HG03097 (cell line): ENCODE results near the gene PLCL1.

Experiments used
- ATAC-seq: cut with Tn5 transposase; IDR thresholded peaks from one replicate; pipeline ENCODE4 v1.9.1; 2021; ENCODE audit not compliant: unreplicated experiment, low FRiP score

Gene PLCL1

DNA sequence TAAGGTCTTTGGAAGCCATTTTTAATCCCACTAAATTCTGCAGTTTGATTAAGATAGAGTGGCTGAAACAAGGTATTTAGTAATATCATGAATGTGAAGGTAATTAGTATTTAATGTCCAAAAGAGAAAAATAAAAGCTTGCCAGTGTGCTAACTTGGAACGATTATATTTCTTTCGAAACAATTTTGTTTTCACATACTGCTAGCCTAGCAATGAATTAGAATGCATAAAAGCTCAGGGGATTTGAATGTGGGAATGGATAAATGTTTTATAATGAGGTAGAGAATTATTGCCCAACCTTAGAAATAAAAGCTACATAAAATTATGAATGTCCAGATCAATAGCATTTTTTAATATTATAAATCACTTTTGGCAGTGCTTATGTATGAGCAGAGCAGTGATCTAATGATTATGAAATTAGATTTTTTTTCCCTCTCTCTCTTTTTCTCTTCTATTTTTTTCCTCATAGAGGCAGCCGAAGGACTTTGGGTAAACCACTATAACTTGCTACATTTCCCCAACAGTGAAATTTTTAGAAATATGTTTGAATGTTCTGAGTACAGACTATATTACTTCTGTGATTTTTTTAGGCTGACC, 75.5 kb downstream of the PLCL1 start:
- no peak for ATAC-seq

DNA sequence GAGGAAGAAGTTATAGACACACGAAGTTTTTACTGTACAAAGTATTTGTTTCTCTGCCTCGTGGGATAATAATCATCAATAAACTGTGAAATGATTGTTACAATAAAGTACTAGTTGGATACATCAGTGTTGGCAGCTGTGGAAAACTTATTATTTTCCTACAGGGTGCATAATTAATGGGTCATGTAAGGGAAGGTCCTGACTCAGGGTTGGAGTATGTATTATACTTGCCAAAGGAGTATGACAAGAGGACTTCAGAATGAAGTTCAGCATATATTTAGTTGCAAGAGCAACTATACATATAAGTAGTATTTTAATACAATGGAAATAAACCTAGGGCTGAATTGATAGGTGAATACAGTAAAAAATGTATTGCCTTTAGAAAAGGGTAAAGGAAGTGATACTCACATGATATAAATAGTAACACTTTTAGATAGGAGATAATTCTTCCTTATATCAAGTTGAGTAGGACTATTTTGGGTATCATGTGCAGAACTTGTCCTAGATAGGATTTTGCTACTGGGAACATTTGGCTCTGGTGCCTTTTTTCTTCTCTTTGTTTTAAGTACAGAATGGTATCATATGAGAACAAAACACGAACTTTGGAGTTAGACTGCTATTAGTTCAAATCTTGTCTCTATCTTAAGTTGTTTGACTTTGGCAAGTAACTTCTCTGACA, 79.1 kb downstream of the PLCL1 start:
- no peak for ATAC-seq

- no peak for ATAC-seq
Observed at GRCh38 chr2:197884252-197884651, 79.9 kb downstream of the PLCL1 start.

GRCh38 chr2:197885126-197885525, 80.7 kb downstream of the PLCL1 start:
- ATAC-seq: no peak

DNA sequence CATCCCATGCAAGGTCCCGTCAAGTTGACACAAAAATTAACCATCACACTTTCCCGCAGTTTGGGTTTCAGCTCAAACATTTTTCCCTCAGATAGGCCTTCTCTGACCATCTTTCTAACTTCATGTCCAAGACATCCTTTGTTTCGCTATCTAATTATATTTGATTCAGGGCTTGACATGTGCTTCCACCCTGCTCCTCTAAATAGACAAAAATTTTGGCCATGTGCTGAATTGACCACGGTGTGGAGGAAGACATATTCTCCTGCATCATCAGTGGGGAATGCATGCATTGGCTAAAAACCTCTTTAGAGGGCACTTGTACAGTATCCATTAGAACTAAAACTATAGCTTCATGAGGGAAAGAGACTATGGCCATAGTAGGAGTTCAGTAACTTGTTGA, 81.2 kb downstream of the PLCL1 start:
- ATAC-seq: no peak

DNA sequence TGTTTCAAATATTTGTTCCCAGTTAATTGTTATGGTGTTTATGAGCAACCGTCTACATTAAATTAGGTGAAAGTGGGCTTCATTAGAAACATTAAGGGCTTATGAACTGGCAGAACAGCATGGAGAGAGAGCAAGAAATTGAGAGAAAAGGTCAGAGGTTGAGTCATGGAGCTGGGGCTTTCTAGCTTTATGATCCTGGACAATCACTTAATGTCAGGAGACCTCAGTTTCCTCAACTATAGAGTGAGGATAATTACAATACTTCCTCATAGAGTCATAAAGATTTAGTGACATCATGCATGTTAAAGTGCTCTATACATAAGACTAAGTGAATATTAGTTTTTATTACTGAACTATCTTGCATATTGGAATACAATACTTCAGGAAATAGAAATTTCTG, 83.9 kb downstream of the PLCL1 start:
- no peak for ATAC-seq

GRCh38 chr2:197889041-197889440, 84.6 kb downstream of the PLCL1 start:
- peak; percentile 98 for ATAC-seq

DNA sequence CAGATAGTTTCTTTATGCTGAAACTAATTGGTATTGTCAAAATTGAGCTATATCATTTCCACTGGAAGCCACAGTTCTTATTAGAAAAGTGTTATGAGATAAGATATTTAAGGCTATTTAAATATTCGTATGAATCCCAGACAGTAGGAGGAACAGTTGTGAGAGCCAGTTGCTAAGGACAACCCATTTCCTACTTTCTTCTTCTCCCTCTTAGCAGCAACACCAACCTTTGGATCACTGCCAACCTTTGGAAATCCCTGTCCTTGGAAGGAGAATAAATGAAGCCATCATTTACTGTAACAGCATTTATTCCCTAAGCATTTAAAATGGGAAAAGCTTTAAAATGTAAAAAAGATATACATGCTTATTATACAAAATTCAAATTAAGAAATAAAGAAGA, 85.8 kb downstream of the PLCL1 start:
- no peak for ATAC-seq

DNA sequence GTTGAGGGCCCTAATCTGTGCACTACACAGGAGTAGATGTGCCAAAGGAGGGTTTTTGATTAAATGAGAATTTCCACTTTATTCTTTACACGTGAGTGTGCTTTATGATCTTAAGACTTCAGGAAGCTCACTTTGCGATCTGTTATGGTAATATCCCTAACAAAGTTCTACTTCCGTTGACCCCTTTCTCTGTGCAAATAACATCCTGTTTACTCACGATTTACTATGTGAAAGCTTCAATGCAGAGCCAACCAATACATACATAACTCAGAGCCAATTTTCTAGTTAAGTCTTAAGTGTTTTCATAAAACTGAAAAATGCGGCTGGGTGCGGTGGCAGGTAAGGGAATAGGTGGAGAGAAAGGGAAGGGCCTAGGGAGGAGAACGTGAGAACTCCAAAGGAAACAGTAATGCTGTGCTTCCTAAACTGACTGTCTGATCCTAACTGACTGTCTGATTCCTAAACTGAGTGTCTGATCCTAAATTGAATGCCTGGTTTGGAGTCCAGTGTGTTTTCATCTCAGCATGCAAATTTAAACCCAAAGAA, 87.6 kb downstream of the PLCL1 start:
- no peak for ATAC-seq

DNA sequence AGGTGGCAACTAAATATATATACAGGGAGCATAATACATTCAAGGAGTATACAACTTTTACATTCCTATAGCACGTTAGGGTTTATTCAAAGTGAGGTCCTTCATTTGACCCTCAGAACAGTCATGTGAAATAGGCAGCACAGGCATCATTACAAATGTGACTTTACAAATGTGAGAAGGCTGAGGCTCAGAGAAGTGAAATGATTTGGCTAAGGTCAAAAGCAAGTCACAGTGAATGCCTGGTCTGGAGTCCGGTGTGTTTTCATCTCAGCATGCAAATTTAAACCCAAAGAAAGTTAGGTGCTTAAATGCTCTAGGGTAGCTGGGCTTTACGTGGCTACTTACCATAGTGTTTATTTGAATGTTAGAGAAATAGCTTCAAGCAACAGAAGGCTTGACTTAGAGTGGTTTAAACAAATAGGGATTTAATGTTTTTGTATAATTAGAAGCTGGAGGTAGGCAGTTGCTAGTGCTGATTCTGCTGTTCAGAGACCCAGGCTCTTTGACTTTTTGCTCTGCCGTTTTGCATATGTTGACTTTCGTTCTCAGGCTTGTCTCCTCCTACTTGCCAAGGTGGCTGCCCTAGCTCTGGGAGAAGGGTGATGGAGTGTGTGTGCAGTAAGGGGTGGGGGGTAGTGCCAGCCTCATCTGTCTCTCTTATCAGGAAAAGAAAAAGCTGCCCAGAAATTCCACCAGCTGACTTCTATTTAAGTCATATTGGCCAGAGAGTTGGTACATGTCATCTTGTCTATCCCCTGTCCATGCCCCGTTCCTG, 89.2 kb downstream of the PLCL1 start:
- no peak for ATAC-seq

GRCh38 chr2:197894751-197895274, 90.4 kb downstream of the PLCL1 start:
- no peak for ATAC-seq

DNA sequence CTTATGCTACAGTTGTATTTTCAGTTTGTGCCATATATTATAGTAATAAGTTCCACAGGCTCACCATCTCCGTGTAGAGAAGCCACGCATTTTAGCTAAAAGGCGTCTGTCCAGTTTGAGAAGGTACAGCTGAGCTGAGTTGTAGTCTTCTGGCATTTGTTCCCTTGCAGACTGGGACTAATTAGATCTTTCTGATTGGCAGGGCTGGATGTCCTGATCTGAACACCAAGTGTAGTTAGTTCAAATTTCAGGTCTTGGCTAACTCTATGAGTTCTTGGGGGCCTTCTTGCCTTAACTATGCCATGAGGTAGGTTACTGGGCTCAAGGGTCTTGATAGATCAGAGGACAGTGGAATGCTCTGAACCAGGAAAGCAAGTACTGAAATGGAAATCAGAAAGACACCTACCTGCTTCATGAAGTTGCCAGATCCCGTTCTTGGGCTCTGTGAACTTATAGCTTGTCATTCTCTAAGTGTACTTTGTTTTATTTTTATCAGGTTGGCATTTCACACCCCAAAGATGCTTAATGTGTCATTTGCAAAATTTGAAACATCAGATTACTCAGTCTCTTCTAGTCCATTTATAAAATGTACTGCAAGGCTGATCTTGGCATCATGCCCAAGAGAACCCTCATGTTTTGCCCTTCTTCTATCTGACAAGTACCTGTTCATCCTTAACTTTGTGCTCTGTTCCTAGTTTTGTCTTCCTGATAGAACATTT, 93.7 kb downstream of the PLCL1 start:
- no peak for ATAC-seq

GRCh38 chr2:197904446-197904845, 100.1 kb downstream of the PLCL1 start:
- ATAC-seq: no peak

DNA sequence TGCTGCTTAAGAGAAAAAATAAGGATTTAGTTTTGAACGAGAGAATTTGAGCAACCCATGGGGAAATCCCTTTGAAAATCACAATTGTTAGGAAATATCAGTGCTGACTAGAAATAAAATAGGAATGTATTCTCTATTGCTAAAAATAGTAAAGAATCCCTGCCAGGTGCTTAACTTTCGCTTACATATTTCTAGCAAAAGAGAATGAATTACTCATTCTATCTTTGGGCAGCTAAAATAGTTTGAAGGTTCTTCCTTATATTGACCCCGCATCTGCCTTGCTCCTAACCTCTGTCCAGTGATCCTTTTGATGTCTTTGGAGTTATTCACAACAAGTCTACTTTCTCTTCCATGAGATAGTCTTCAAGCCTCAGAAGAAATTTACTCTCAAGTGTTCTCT, 103.8 kb downstream of the PLCL1 start:
- no peak for ATAC-seq

DNA sequence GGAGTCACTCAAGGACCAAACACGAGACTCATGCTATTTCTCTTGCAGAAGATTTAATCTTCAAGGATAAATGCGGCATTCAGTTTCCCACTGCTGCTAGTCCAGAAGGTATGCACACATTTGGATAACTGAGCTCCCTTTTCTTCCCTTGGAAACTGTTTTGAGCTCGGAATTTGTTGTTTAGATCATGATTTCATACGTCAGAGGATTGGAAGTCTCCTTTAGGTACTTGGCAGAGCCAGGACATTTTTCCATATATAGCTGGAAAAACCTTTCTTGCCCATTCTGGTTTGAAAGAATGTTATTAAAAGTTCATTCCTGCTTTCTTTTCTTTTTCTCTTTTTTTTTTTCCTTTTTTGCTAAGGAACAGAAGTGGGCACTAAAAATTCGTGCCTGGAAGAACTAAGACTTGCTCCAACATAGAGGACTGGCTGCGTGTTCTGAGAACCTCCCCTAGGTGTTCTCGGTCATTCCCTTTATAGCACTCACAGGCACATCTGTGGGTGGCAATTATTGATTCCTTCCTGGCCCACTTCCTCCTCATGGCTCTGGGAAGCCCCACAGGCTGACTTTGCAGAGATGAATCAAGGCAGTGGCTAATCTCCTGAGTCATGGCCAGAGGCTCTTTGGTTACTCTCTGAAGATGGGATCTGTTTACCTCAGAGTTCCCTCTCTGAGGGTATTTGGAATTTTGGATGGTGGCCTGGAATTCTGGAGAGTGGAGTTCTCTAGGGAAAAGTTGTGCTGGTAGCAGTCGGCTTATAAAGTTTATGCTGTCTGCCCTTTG, 104.8 kb downstream of the PLCL1 start:
- no peak for ATAC-seq

GRCh38 chr2:197911667-197912066, 107.3 kb downstream of the PLCL1 start:
- ATAC-seq: no peak

GRCh38 chr2:197913084-197913483, 108.7 kb downstream of the PLCL1 start:
- ATAC-seq: no peak

GRCh38 chr2:197914778-197915177, 110.4 kb downstream of the PLCL1 start:
- no peak for ATAC-seq

GRCh38 chr2:197915548-197916265, 111.3 kb downstream of the PLCL1 start:
- ATAC-seq: no peak
